H1 (cell line): Measurements from ENCODE around the gene TOM1L2. TPM values are rescaled to one million over a fixed set of nuclear protein-coding genes. Genes with fewer than 3 reads are reported as not detected.

Experiments used
- CTCF ChIA-PET: fragments of 300-600 bp; sonication (Branson Sonifier 250); formaldehyde crosslinking; loops from one replicate; lab custom pipeline; 2021; ENCODE audit not compliant: partially characterized antibody; lab: Charles Lee
- POLR2A ChIA-PET: fragments of 300-600 bp; sonication (Branson Sonifier 250); formaldehyde crosslinking; loops from one replicate; lab custom pipeline; 2021; ENCODE audit warnings: inconsistent platforms; ENCODE audit not compliant: partially characterized antibody; lab: Charles Lee
- DNase-seq, 2 experiments: peaks; one replicate each; pipeline versions ENCODE4 v3.0.0 to v3.0.0-alpha.2; 2010 to 2022; ENCODE audit warnings: low spot score in 2 of 2, low read depth in 1 of 2, mixed read lengths in 1 of 2
- FAIRE-seq: peaks from 2 replicates; lab custom pipeline; 2011; peaks lifted over from hg19 to GRCh38; lab: Jason Lieb, UNC
- H2AFZ ChIP-seq: 2 replicates; pipeline ENCODE4 v1.8.1; 2012; ENCODE audit warnings: low read length, inconsistent platforms
- H2AK5ac ChIP-seq: 2 replicates; pipeline ENCODE4 v1.6.1; 2013; ENCODE audit warnings: low read depth, low read length
- H2BK120ac ChIP-seq: replicated peaks from 2 replicates; pipeline ENCODE3; 2013; ENCODE audit warnings: low read depth, low read length, inconsistent platforms
- H2BK12ac ChIP-seq: 2 replicates; pipeline ENCODE4 v1.6.1; 2013; ENCODE audit warnings: low read depth, low read length
- H2BK15ac ChIP-seq: 2 replicates; pipeline ENCODE4 v1.6.1; 2013; ENCODE audit warnings: low read length
- H2BK20ac ChIP-seq: 2 replicates; pipeline ENCODE4 v1.6.1; 2013; ENCODE audit warnings: low read length
- H2BK5ac ChIP-seq: 2 replicates; pipeline ENCODE4 v1.6.1; 2013; ENCODE audit warnings: low read depth, low read length
- H3K14ac ChIP-seq: 2 replicates; pipeline ENCODE4 v1.6.1; 2013; ENCODE audit warnings: inconsistent platforms; ENCODE audit not compliant: insufficient read length
- H3K18ac ChIP-seq: 2 replicates; pipeline ENCODE4 v1.6.1; 2013; ENCODE audit warnings: low read length; ENCODE audit errors: extremely low read depth
- H3K23ac ChIP-seq: 2 replicates; pipeline ENCODE4 v1.6.1; 2013; ENCODE audit warnings: inconsistent platforms; ENCODE audit not compliant: insufficient read length
- H3K23me2 ChIP-seq: 2 replicates; pipeline ENCODE4 v1.6.1; 2013; ENCODE audit warnings: low read depth, low read length
- H3K27ac ChIP-seq: 2 replicates; pipeline ENCODE4 v1.6.1; 2011; ENCODE audit warnings: low read depth, low read length, inconsistent platforms
- H3K27me3 ChIP-seq, 4 experiments: replicated peaks in 1 of 4; 1 replicate in 1 of 4; 2 replicates in 3 of 4; pipeline versions ENCODE4 v1.6.1 to v1.8.1; 2011 to 2013; ENCODE audit warnings: low read length in 3 of 4, mild to moderate bottlenecking in 3 of 4, inconsistent platforms in 2 of 4, mixed read lengths in 2 of 4, moderate library complexity in 1 of 4; ENCODE audit not compliant: control insufficient read depth in 3 of 4, insufficient read depth in 3 of 4; ENCODE audit errors: extremely low read depth in 1 of 4
- H3K36me3 ChIP-seq, 4 experiments: 2 replicates each; pipeline versions ENCODE4 v1.6.1 to v1.8.1; 2011 to 2013; ENCODE audit warnings: mild to moderate bottlenecking in 4 of 4, low read length in 3 of 4, moderate library complexity in 2 of 4, control low read depth in 1 of 4, inconsistent platforms in 1 of 4; ENCODE audit not compliant: insufficient read depth in 4 of 4, control insufficient read depth in 2 of 4
- H3K4ac ChIP-seq: replicated peaks from 2 replicates; pipeline ENCODE3; 2013; ENCODE audit warnings: low read length, low read depth, mixed read lengths, inconsistent platforms; ENCODE audit not compliant: insufficient read length
- H3K4me1 ChIP-seq, 4 experiments: replicated peaks in 1 of 4; 1 replicate in 1 of 4; 2 replicates in 3 of 4; pipeline versions ENCODE4 v1.6.1 to v1.8.1; 2011 to 2013; ENCODE audit warnings: low read length in 3 of 4, inconsistent platforms in 2 of 4, mixed read lengths in 1 of 4; ENCODE audit not compliant: insufficient read depth in 4 of 4, control insufficient read depth in 3 of 4
- H3K4me2 ChIP-seq, 2 experiments: 2 replicates each; pipeline versions ENCODE4 v1.6.1 to v1.8.1; 2011 to 2013; ENCODE audit warnings: low read depth in 2 of 2, low read length in 2 of 2, control low read depth in 1 of 2, inconsistent platforms in 1 of 2, mild to moderate bottlenecking in 1 of 2; ENCODE audit not compliant: insufficient read depth in 1 of 2
- H3K4me3 ChIP-seq, 4 experiments: fragments of 200-600, 300-600 bp in 1 of 4; sonication (generic), shearing (Covaris generic), sonication (Bioruptor Twin) in 1 of 4; 2 replicates each; pipeline versions ENCODE4 v1.5.1 to v1.8.1; 2011 to 2016; ENCODE audit warnings: low read length in 4 of 4, low read depth in 3 of 4, control low read depth in 2 of 4, inconsistent platforms in 2 of 4, mild to moderate bottlenecking in 2 of 4, mixed read lengths in 1 of 4, moderate library complexity in 1 of 4; ENCODE audit not compliant: insufficient read depth in 2 of 4; ENCODE audit errors: extremely low read depth in 1 of 4
- H3K56ac ChIP-seq: replicated peaks from 2 replicates; pipeline ENCODE3; 2013; ENCODE audit warnings: low read depth, mild to moderate bottlenecking, mixed read lengths, low read length, inconsistent platforms; ENCODE audit not compliant: insufficient read length
- H3K79me1 ChIP-seq: 2 replicates; pipeline ENCODE4 v1.6.1; 2013; ENCODE audit warnings: low read depth, low read length, control low read depth
- H3K79me2 ChIP-seq, 2 experiments: 2 replicates each; pipeline versions ENCODE4 v1.6.1 to v1.8.1; 2012 to 2013; ENCODE audit warnings: low read length in 2 of 2, mild to moderate bottlenecking in 2 of 2, inconsistent platforms in 1 of 2; ENCODE audit not compliant: insufficient read depth in 2 of 2, control insufficient read depth in 1 of 2
- H3K9ac ChIP-seq, 4 experiments: replicated peaks in 1 of 4; 1 replicate in 1 of 4; 2 replicates in 3 of 4; pipeline versions ENCODE4 v1.6.1 to v1.8.1; 2011 to 2013; ENCODE audit warnings: low read depth in 3 of 4, low read length in 3 of 4, control low read depth in 2 of 4, mild to moderate bottlenecking in 2 of 4, moderate library complexity in 2 of 4, inconsistent platforms in 1 of 4; ENCODE audit errors: extremely low read depth in 1 of 4
- H3K9me3 ChIP-seq, 2 experiments: 2 replicates each; pipeline versions ENCODE4 v1.6.1 to v1.8.1; 2012 to 2013; ENCODE audit warnings: mild to moderate bottlenecking in 2 of 2, moderate library complexity in 2 of 2, control low read depth in 1 of 2, inconsistent platforms in 1 of 2, low read depth in 1 of 2, low read length in 1 of 2, mixed read lengths in 1 of 2; ENCODE audit not compliant: insufficient read depth in 2 of 2
- H4K20me1 ChIP-seq, 2 experiments: replicated peaks in 1 of 2; 2 replicates each; pipeline versions ENCODE3 to v1.8.1; 2011 to 2013; ENCODE audit warnings: inconsistent platforms in 2 of 2, low read length in 2 of 2, mild to moderate bottlenecking in 1 of 2; ENCODE audit not compliant: insufficient read depth in 2 of 2, control insufficient read depth in 1 of 2
- H4K5ac ChIP-seq: 2 replicates; pipeline ENCODE4 v1.6.1; 2013; ENCODE audit warnings: low read length, low read depth, mixed read lengths, inconsistent platforms; ENCODE audit not compliant: insufficient read length
- H4K8ac ChIP-seq: 2 replicates; pipeline ENCODE4 v1.8.0; 2013; ENCODE audit warnings: mild to moderate bottlenecking, moderate library complexity, low read length, inconsistent platforms; ENCODE audit not compliant: insufficient read depth; ENCODE audit errors: extremely low read depth
- H4K91ac ChIP-seq: replicated peaks from 2 replicates; pipeline ENCODE3; 2013; ENCODE audit warnings: low read length, mixed read lengths, inconsistent platforms; ENCODE audit not compliant: insufficient read length
- JUND ChIP-seq: IDR thresholded peaks from 2 replicates; pipeline ENCODE4 v1.6.1; 2011; ENCODE audit warnings: mild to moderate bottlenecking, improper control_type of control experiment, low read length
- KDM1A ChIP-seq: fragments of 200-600, 300-600 bp; sonication (generic); IDR thresholded peaks from 2 replicates; pipeline ENCODE4 v1.7.1; 2016; ENCODE audit warnings: mild to moderate bottlenecking, low read length, borderline replicate concordance
- KDM4A ChIP-seq: IDR thresholded peaks from one replicate; pipeline ENCODE4 v1.7.1; 2012; ENCODE audit warnings: low read depth, mild to moderate bottlenecking, moderate library complexity, low read length, inconsistent platforms; ENCODE audit not compliant: severe bottlenecking
- MAX ChIP-seq: IDR thresholded peaks from 2 replicates; pipeline ENCODE4 v1.6.1; 2012; ENCODE audit warnings: inconsistent platforms
- SAP30 ChIP-seq: fragments of 300-600 bp; sonication (generic); IDR thresholded peaks from 2 replicates; pipeline ENCODE4 v1.7.1; 2012; ENCODE audit warnings: low read length, moderate library complexity, mild to moderate bottlenecking, inconsistent platforms; ENCODE audit not compliant: insufficient read depth, insufficient replicate concordance
- SIN3A ChIP-seq, 2 experiments: IDR thresholded peaks in 1 of 2; conservative IDR thresholded peaks in 1 of 2; 2 replicates each; pipeline ENCODE4 v1.6.1; 2011 to 2012; ENCODE audit warnings: low read length in 2 of 2, improper control_type of control experiment in 1 of 2, low read depth in 1 of 2, mild to moderate bottlenecking in 1 of 2
- SP1 ChIP-seq: IDR thresholded peaks from 2 replicates; pipeline ENCODE4 v1.6.1; 2011; ENCODE audit warnings: low read depth, low read length
- TAF7 ChIP-seq: optimal IDR thresholded peaks from 2 replicates; pipeline ENCODE3; 2011; ENCODE audit warnings: low read depth, mild to moderate bottlenecking, inconsistent platforms, low read length, moderate library complexity, borderline replicate concordance
- WGBS, 2 experiments: shearing (Covaris generic) in 1 of 2; methylation state at CpG; one replicate each; pipeline versions ENCODE4 v1.1.6 to v1.1.7; 2013 to 2015; ENCODE audit warnings: low lambda C conversion rate in 2 of 2, mixed read lengths in 2 of 2, inconsistent platforms in 1 of 2, low coverage in 1 of 2, missing lambda C conversion rate in 1 of 2; ENCODE audit not compliant: insufficient replicate concordance in 2 of 2, insufficient coverage in 1 of 2, insufficient read length in 1 of 2; ENCODE audit errors: extremely low coverage in 1 of 2, missing lambda C conversion rate in 1 of 2; 5-methylcytosine and 5-hydroxymethylcytosine counted together
- polyA plus RNA-seq, 7 experiments: library from polyadenylated mRNA; depleted of rRNA in 3 of 7; stranded (reverse) in 5 of 7; unstranded in 2 of 7; fragments of >200 nt in 5 of 7; fragments of 200-250 nt in 2 of 7; gene quantifications; 1 replicate in 5 of 7; 2 replicates in 1 of 7; 4 replicates in 1 of 7; pipeline versions ENCODE4 v1.2.1 to v1.2.3, GENCODE V29; 2011 to 2013; ENCODE audit warnings: missing spikeins in 2 of 7, mixed read lengths in 2 of 7
- total RNA-seq: library from RNA; stranded (reverse); fragmentation: NEBNext Ultra II Directional; extraction: Animal tissue kit (Norgen Biotek cat#: 25700); gene quantifications from 2 replicates; pipeline ENCODE4 v1.2.1, GENCODE V29; 2021

Gene TOM1L2
- total and polyA plus RNA-seq, 2 of the 8 experiments (the other 6 are each of a cell fraction or from before 2014, with no cell fraction given), result 2.0 to 3.4 TPM

- no peak overlapping the region for H3K9ac ChIP-seq
- H3K56ac ChIP-seq, result no peak overlapping the region
- H2AFZ ChIP-seq, result no peak overlapping the region
- ChIA-PET CTCF (interaction anchor here (1.0 to 3.4 kb wide), 7 partner anchors 10 to 30 kb away, joined by 3 to 14 read pairs (median 5); no protein-coding TSS in a partner anchor), POLR2A (interaction anchor here (1.0 to 18.4 kb wide), 5 partner anchors 10 to 90 kb away, joined by 3 to 532 read pairs (median 10); no protein-coding TSS in a partner anchor)
- H3K14ac ChIP-seq, result no peak overlapping the region
- H2BK20ac ChIP-seq, result no peak overlapping the region
- H2BK5ac ChIP-seq, result 0 out of 2 replicates have a peak overlapping the region, but pooled peaks have one; percentile 12
- peaks cover 0 to 18% (median 7%) of the 10 kb centered on the region in 4 experiments; a peak in 6 of 7 replicates for H3K4me1 ChIP-seq
- no peak overlapping the region for H4K5ac ChIP-seq
- H3K36me3 ChIP-seq, result peaks cover 0 to 13% (median 2%) of the 10 kb centered on the region in 4 experiments; a peak in 5 of 8 replicates
- WGBS, 2 experiments, result 78% methylated on average over 5 of the region's 6 CpGs; no CpG with 5 or more reads in 1 of the 2 experiments
- no peak overlapping the region for H3K4ac ChIP-seq
- H2BK12ac ChIP-seq, result no peak overlapping the region
- no peak overlapping the region for H3K27ac ChIP-seq
- peaks cover 39 to 92% of the 10 kb centered on the region in 2 experiments for H3K79me2 ChIP-seq
- H2BK15ac ChIP-seq, result no peak overlapping the region
- H3K23ac ChIP-seq, result no peak overlapping the region
- TF ChIP-seq JUND (no peak), SAP30 (no peak), KDM1A (no peak), TAF7 (no peak), MAX (peak; percentile 64), SP1 (no peak), KDM4A (no peak), SIN3A (conservative IDR thresholded peaks at IDR 0.05 in 1 of 2, IDR thresholded peaks at IDR 0.05 in 1 of 2; ENCODE audit: low read depth in 1 of 2, low read length in 2 of 2) (peak in 1 of 2 experiments; percentile 43; a peak in 1 of 4 replicates)
- peaks cover 42 to 60% of the 10 kb centered on the region in 2 experiments for H4K20me1 ChIP-seq
- H2BK120ac ChIP-seq, result no peak overlapping the region
- peaks cover 35% of the 10 kb centered on the region for H3K79me1 ChIP-seq
- H3K4me3 ChIP-seq, result no peak overlapping the region
- H3K18ac ChIP-seq, result no peak overlapping the region
- DNase-seq (no peak), FAIRE-seq (no peak)
- H4K91ac ChIP-seq, result no peak overlapping the region
- H3K4me2 ChIP-seq, result no peak overlapping the region
- H3K27me3 ChIP-seq, result no peaks in the 10 kb centered on the region
- no peak overlapping the region for H2AK5ac ChIP-seq
- H3K23me2 ChIP-seq, result peaks cover 3% of the 10 kb centered on the region; the same call in 1 of the 2 replicates
- H4K8ac ChIP-seq, result no peak overlapping the region; the same call in 1 of the 2 replicates
- no peaks in the 10 kb centered on the region for H3K9me3 ChIP-seq
Measured at GRCh38 chr17:17830740-17831207, 141.4 kb downstream of the TOM1L2 start.
